LHCN-M2 (cell line): Measurements from ENCODE around the gene DAPK2. TPM values are rescaled to one million over a fixed set of nuclear protein-coding genes. Genes with fewer than 3 reads are reported as not detected.
A peak's percentile ranks its signal among the peaks of the same experiment; 100 is the strongest.

ENCODE experiments used
- DNase-seq: peaks from one replicate; pipeline ENCODE4 v3.0.0-alpha.2; 2012; ENCODE audit warnings: low read depth
- total RNA-seq: library from RNA; depleted of rRNA; stranded (reverse); fragments of >200 nt; gene quantifications from 2 replicates; pipeline ENCODE4 v1.2.3, GENCODE V29; 2014; rRNA removed

Gene DAPK2
- total RNA-seq, 1 experiment from 2014 or later: 2.2 TPM

- peak; percentile 78 for DNase-seq
These were observed 175.6 kb downstream of the DAPK2 start for GRCh38 chr15:63870487-63871209.

- DNase-seq: no peak
These were observed 176.3 kb downstream of the DAPK2 start for GRCh38 chr15:63870043-63870394.

- DNase-seq: no peak
These were observed 176.8 kb downstream of the DAPK2 start for GRCh38 chr15:63869371-63870042.

GRCh38 chr15:63864186-63864585 lies 182.1 kb downstream of the DAPK2 start:
- no peak for DNase-seq

GRCh38 chr15:63861946-63862517 lies 184.3 kb downstream of the DAPK2 start:
- DNase-seq: no peak

GRCh38 chr15:63860555-63860954 lies 185.7 kb downstream of the DAPK2 start:
- no peak for DNase-seq

- no peak for DNase-seq
These were observed 186.1 kb downstream of the DAPK2 start for GRCh38 chr15:63860155-63860554.

- DNase-seq: no peak
These were observed 187.4 kb downstream of the DAPK2 start for GRCh38 chr15:63858881-63859280.

- no peak for DNase-seq
These were observed 187.8 kb downstream of the DAPK2 start for GRCh38 chr15:63858448-63858847.

GRCh38 chr15:63857461-63857856 lies 188.8 kb downstream of the DAPK2 start:
- no peak for DNase-seq

Other genes starting within 250 kb of the DAPK2 start
- gene HERC1, start 212.5 kb downstream of the DAPK2 start, total RNA-seq: 44.6 and 52.0 TPM in 2 replicates
- gene CIAO2A, start 47.4 kb upstream of the DAPK2 start, total RNA-seq: 90.8 and 105 TPM in 2 replicates
- 31.5 and 42.9 TPM in 2 replicates for gene SNX1, start 49.5 kb upstream of the DAPK2 start, total RNA-seq
- 0.06 TPM in 1 of 2 replicates, not detected in the other for gene SNX22, start 105.2 kb upstream of the DAPK2 start, total RNA-seq
- gene PPIB, start 116.5 kb upstream of the DAPK2 start, total RNA-seq: 478 and 568 TPM in 2 replicates